K562 (cell line): ENCODE results near the gene FHL5. TPM values are rescaled to one million over a fixed set of nuclear protein-coding genes. Genes with fewer than 3 reads are reported as not detected.

ENCODE experiments used
- ARNT ChIP-seq, 2 experiments: fragments of 450-650 bp; IDR thresholded peaks; 2 replicates each; pipeline ENCODE4 v1.6.1; 2016; ENCODE audit warnings: mild to moderate bottlenecking in 1 of 2
- ATF6 ChIP-seq: sonication (generic); formaldehyde crosslinking; IDR thresholded peaks from 2 replicates; pipeline ENCODE4 v1.4.0; 2020; ENCODE audit warnings: mild to moderate bottlenecking, missing genetic modification reagents
- CEBPB ChIP-seq: fragments of 450-650 bp; IDR thresholded peaks from 2 replicates; pipeline ENCODE4 v1.6.1; 2016; ENCODE audit warnings: missing genetic modification characterization, missing compliant biosample characterization
- ELF2 ChIP-seq: fragments of 250-450 bp; sonication (Bioruptor Pico); IDR thresholded peaks from 2 replicates; pipeline ENCODE4 v1.5.0; 2021; ENCODE audit warnings: mild to moderate bottlenecking
- HMGN3 ChIP-seq: IDR thresholded peaks from 2 replicates; pipeline ENCODE4 v1.6.1; 2011; ENCODE audit warnings: borderline replicate concordance, low read depth, mild to moderate bottlenecking, mixed read lengths, low read length; ENCODE audit not compliant: insufficient read length; ENCODE audit errors: extremely low read depth
- HNRNPH1 ChIP-seq: fragments of 200-400 bp; formaldehyde crosslinking; optimal IDR thresholded peaks from 2 replicates; pipeline ENCODE3; 2017; ENCODE audit warnings: low read depth, mild to moderate bottlenecking, low read length, moderate library complexity
- HOXB6 ChIP-seq: fragments of 250-450 bp; sonication (Bioruptor Pico); IDR thresholded peaks from 2 replicates; pipeline ENCODE4 v1.5.1; 2022; ENCODE audit warnings: mild to moderate bottlenecking, borderline replicate concordance
- KAT7 ChIP-seq: sonication (generic); formaldehyde crosslinking; IDR thresholded peaks from 2 replicates; pipeline ENCODE4 v1.8.0; 2022; ENCODE audit warnings: missing genetic modification reagents, mild to moderate bottlenecking, borderline replicate concordance
- KLF10 ChIP-seq: fragments of 250-450 bp; sonication (Bioruptor Pico); IDR thresholded peaks from 2 replicates; pipeline ENCODE4 v1.6.1; 2021; ENCODE audit warnings: matching md5 sums
- MCM5 ChIP-seq: fragments of 450-650 bp; IDR thresholded peaks from 2 replicates; pipeline ENCODE4 v1.6.1; 2016; ENCODE audit warnings: low read depth
- NBN ChIP-seq: fragments of 450-650 bp; IDR thresholded peaks from 2 replicates; pipeline ENCODE4 v1.6.1; 2016; ENCODE audit warnings: low read depth, mild to moderate bottlenecking
- NR2F6 ChIP-seq: fragments of 450-650 bp; formaldehyde crosslinking; IDR thresholded peaks from 2 replicates; pipeline ENCODE4 v1.4.0; 2020; ENCODE audit warnings: mild to moderate bottlenecking
- POLR2B ChIP-seq: fragments of 450-650 bp; IDR thresholded peaks from 2 replicates; pipeline ENCODE4 v1.6.1; 2018; ENCODE audit warnings: low read depth; ENCODE audit not compliant: partially characterized antibody
- PTRF ChIP-seq: fragments of 450-650 bp; IDR thresholded peaks from 2 replicates; pipeline ENCODE4 v1.6.1; 2016; ENCODE audit warnings: mild to moderate bottlenecking, missing genetic modification characterization, missing compliant biosample characterization
- RBM17 ChIP-seq: fragments of 200-400 bp; formaldehyde crosslinking; IDR thresholded peaks from 2 replicates; pipeline ENCODE4 v1.6.1; 2017; ENCODE audit warnings: low read depth, mild to moderate bottlenecking, low read length, borderline replicate concordance
- SP1 ChIP-seq: sonication (generic); formaldehyde crosslinking; IDR thresholded peaks from 2 replicates; pipeline ENCODE4 v1.8.1; 2022; ENCODE audit warnings: mild to moderate bottlenecking, missing genetic modification reagents
- SRSF1 ChIP-seq: fragments of 200-400 bp; formaldehyde crosslinking; IDR thresholded peaks from 2 replicates; pipeline ENCODE4 v1.6.1; 2017; ENCODE audit warnings: mild to moderate bottlenecking, low read depth, low read length, moderate library complexity
- SRSF3 ChIP-seq: fragments of 200-400 bp; formaldehyde crosslinking; IDR thresholded peaks from 2 replicates; pipeline ENCODE4 v1.6.1; 2016; ENCODE audit warnings: mild to moderate bottlenecking, low read length, moderate library complexity; ENCODE audit not compliant: insufficient read depth
- TAF15 ChIP-seq: fragments of 200-400 bp; formaldehyde crosslinking; IDR thresholded peaks from 2 replicates; pipeline ENCODE4 v1.6.1; 2017; ENCODE audit warnings: mild to moderate bottlenecking, low read depth, low read length, moderate library complexity
- ZNF146 ChIP-seq: IDR thresholded peaks from one replicate; pipeline ENCODE4 v1.6.1; 2018; ENCODE audit warnings: missing compliant biosample characterization; ENCODE audit not compliant: unreplicated experiment
- ZNF197 ChIP-seq: fragments of 200-800 bp; sonication (Bioruptor generic); IDR thresholded peaks from 2 replicates; pipeline ENCODE4 v1.6.1; 2016; ENCODE audit warnings: low read depth, missing genetic modification characterization, missing compliant biosample characterization
- ZNF75A ChIP-seq: fragments of 450-650 bp; formaldehyde crosslinking; IDR thresholded peaks from 2 replicates; pipeline ENCODE4 v1.4.0; 2020; ENCODE audit warnings: mild to moderate bottlenecking
- ZSCAN29 ChIP-seq: fragments of 450-650 bp; IDR thresholded peaks from 2 replicates; pipeline ENCODE4 v1.6.1; 2017
- polyA plus RNA-seq, 8 experiments: library from polyadenylated mRNA; depleted of rRNA in 4 of 8; stranded (reverse) in 5 of 8; unstranded in 3 of 8; fragments of >200 nt; fragmentation: Nextera tagmentation in 2 of 8; fragmentation: Illumina TruSeq in 1 of 8; extraction: Ambion mirVana in 2 of 8; extraction: Trizol in 1 of 8; gene quantifications; 2 replicates each; pipeline versions ENCODE4 v1.2.1 to v1.2.3, GENCODE V29; 2011 to 2014; ENCODE audit warnings: inconsistent platforms in 1 of 8, missing spikeins in 1 of 8
- total RNA-seq, 7 experiments: library from RNA; depleted of rRNA in 6 of 7; stranded (reverse); fragments of >200 nt in 6 of 7; fragmentation: Illumina TruSeq in 2 of 7; extraction: Trizol in 2 of 7; gene quantifications; 2 replicates each; pipeline versions ENCODE4 v1.2.1 to v1.2.3, GENCODE V29; 2011 to 2021; ENCODE audit warnings: low replicate concordance in 1 of 7
- TF ChIP-seq, protein P1 (sequence below): fragments of 250-450 bp; sonication (Bioruptor Pico); IDR thresholded peaks from 2 replicates; pipeline ENCODE4 v1.8.0; 2022; ENCODE audit warnings: moderate library complexity, mild to moderate bottlenecking, inconsistent platforms
- TF ChIP-seq, protein P2 (sequence below): fragments of 250-450 bp; sonication (Bioruptor Pico); IDR thresholded peaks from 2 replicates; pipeline ENCODE4 v1.9.0; 2021; ENCODE audit warnings: mild to moderate bottlenecking, inconsistent platforms

Gene FHL5
- total and polyA plus RNA-seq, 9 of the 15 experiments (the other 6 are each of a cell fraction or from before 2014, with no cell fraction given), result not detected

DNA sequence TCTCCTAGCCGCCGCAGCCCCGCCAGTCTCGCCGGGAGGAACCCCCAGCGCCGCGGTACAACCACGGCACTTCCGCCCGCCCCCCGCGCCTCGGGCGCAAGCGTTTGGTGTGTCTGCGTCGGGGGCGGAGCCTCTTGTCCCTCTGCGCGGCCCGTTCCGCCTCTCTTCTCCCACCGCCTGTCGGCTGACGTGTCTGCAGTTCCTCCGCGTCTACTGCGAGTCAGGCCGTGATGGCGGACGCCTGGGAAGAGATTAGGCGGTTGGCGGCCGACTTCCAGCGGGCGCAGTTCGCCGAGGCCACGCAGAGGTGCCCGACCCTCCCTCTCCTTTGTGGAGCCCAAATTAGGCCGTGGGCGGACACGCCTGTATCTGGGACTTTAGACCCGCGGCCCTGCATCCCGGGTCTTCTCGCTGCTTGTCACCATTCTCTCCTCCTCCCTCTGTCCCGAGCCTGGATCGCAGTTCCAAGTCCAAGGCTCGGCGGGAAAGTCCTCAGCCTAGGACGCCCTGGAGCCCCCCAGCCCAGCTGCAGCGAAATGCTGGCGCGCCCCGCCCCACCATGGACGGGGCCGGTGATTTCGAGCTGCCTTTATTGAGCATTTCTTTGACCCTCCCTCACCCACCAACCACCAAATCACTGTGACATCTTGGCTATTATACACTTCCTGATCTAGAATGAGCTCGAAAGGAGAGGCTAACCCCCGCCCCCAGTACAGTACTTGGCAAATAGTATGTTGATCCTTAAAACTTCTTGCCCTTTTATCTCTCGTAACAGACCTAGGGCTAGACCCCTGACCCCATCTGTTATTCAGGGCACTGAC is 41.1 kb upstream of the FHL5 start, which contains the start of gene UFL1 (continued):
- TF ChIP-seq, protein P1, sequence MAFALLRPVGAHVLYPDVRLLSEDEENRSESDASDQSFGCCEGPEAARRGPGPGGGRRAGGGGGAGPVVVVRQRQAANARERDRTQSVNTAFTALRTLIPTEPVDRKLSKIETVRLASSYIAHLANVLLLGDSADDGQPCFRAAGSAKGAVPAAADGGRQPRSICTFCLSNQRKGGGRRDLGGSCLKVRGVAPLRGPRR, result no peak
- TF ChIP-seq PTRF (tag) (no peak), SRSF1 (0 out of 2 replicates have a peak, but pooled peaks have one; percentile 57), KAT7 (CRISPR knock-in tag) (peak; percentile 54; the same call in 1 of the 2 replicates), SRSF3 (no peak), POLR2B (peak; percentile 94), TAF15 (no peak), HNRNPH1 (no peak), RBM17 (no peak), HMGN3 (peak; percentile 84), ZNF146 (no peak), ATF6 (CRISPR knock-in tag) (no peak), KLF10 (no peak), HOXB6 (CRISPR knock-in tag) (no peak), ZNF197 (CRISPR knock-in tag) (no peak), MCM5 (no peak), ZNF75A (CRISPR knock-in tag) (peak; percentile 99), ZSCAN29 (no peak), ARNT (IDR thresholded peaks at IDR 0.05) (no peak), CEBPB (no peak), NR2F6 (no peak), SP1 (peak; percentile 54), ELF2 (CRISPR knock-in tag) (peak; percentile 65; the same call in 1 of the 2 replicates), NBN (peak; percentile 72; the same call in 1 of the 2 replicates)
- TF ChIP-seq, protein P2, sequence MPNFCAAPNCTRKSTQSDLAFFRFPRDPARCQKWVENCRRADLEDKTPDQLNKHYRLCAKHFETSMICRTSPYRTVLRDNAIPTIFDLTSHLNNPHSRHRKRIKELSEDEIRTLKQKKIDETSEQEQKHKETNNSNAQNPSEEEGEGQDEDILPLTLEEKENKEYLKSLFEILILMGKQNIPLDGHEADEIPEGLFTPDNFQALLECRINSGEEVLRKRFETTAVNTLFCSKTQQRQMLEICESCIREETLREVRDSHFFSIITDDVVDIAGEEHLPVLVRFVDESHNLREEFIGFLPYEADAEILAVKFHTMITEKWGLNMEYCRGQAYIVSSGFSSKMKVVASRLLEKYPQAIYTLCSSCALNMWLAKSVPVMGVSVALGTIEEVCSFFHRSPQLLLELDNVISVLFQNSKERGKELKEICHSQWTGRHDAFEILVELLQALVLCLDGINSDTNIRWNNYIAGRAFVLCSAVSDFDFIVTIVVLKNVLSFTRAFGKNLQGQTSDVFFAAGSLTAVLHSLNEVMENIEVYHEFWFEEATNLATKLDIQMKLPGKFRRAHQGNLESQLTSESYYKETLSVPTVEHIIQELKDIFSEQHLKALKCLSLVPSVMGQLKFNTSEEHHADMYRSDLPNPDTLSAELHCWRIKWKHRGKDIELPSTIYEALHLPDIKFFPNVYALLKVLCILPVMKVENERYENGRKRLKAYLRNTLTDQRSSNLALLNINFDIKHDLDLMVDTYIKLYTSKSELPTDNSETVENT (CRISPR knock-in tag), result peak; percentile 87
